GF-D8 (cell line): Measurements from ENCODE around the gene NELL1.

Source experiments
- DNase-seq: peaks from one replicate; lab custom pipeline; 2025; lab: John Stamatoyannopoulos, UW

NELL1 gene

GRCh38 chr11:20874358-20874757 is 205.0 kb downstream of the NELL1 start:
- DNase-seq, result no peak

GRCh38 chr11:20875889-20876288 is 206.5 kb downstream of the NELL1 start:
- no peak for DNase-seq

- no peak for DNase-seq
Measured at GRCh38 chr11:20876738-20877137, 207.4 kb downstream of the NELL1 start.

GRCh38 chr11:20880094-20880493 is 210.7 kb downstream of the NELL1 start:
- DNase-seq, result no peak

GRCh38 chr11:20881328-20882079 is 212.1 kb downstream of the NELL1 start:
- no peak for DNase-seq

- DNase-seq, result no peak
Measured at GRCh38 chr11:20887137-20887536, 217.8 kb downstream of the NELL1 start.

- DNase-seq, result no peak
Measured at GRCh38 chr11:20894296-20894695, 224.9 kb downstream of the NELL1 start.

- DNase-seq, result no peak
Measured at GRCh38 chr11:20909995-20910726, 240.8 kb downstream of the NELL1 start.

- no peak for DNase-seq
Measured at GRCh38 chr11:20910733-20911132, 241.3 kb downstream of the NELL1 start.

GRCh38 chr11:20912065-20912821 is 242.9 kb downstream of the NELL1 start:
- DNase-seq, result no peak

GRCh38 chr11:20912922-20913512 is 243.6 kb downstream of the NELL1 start:
- no peak for DNase-seq

- DNase-seq, result no peak
Measured at GRCh38 chr11:20917306-20917705, 247.9 kb downstream of the NELL1 start.

GRCh38 chr11:20926799-20927540 is 257.6 kb downstream of the NELL1 start:
- no peak for DNase-seq

GRCh38 chr11:20931029-20931428 is 261.6 kb downstream of the NELL1 start:
- DNase-seq, result no peak

GRCh38 chr11:20933086-20933485 is 263.7 kb downstream of the NELL1 start:
- no peak for DNase-seq

- DNase-seq, result no peak
Measured at GRCh38 chr11:20933958-20934357, 264.6 kb downstream of the NELL1 start.

- DNase-seq, result no peak
Measured at GRCh38 chr11:20934516-20934915, 265.1 kb downstream of the NELL1 start.

- no peak for DNase-seq
Measured at GRCh38 chr11:20937826-20938225, 268.4 kb downstream of the NELL1 start.

- no peak for DNase-seq
Measured at GRCh38 chr11:20949585-20949984, 280.2 kb downstream of the NELL1 start.

- DNase-seq, result no peak
Measured at GRCh38 chr11:20962581-20962980, 293.2 kb downstream of the NELL1 start.

GRCh38 chr11:20963596-20963995 is 294.2 kb downstream of the NELL1 start:
- no peak for DNase-seq

GRCh38 chr11:20964985-20965384 is 295.6 kb downstream of the NELL1 start:
- no peak for DNase-seq
